HG02571 (cell line): ENCODE measurements around the gene MAP4K3.

Experiments
- ATAC-seq: cut with Tn5 transposase; IDR thresholded peaks from one replicate; pipeline ENCODE4 v1.9.1; 2021; ENCODE audit warnings: mild to moderate bottlenecking, moderate library complexity; ENCODE audit not compliant: unreplicated experiment

MAP4K3 gene

DNA sequence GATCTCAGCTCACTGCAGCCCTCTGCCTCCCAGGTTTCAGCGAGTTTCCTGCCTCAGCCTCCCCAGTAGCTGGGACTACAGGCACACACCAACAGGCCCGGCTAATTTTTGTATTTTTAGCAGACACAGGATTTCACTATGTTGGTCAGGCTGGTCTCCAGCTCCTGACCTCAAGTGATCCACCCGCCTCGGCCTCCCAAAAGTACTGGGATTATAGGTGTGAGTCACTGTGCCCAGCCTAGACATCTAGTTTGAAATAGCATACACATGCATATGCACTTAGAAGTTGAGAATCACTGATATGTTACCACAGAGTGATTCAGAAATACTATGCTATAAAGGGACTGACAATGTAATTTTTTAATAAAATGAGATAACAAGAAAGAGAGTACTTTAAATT is 123.5 kb downstream of the MAP4K3 start:
- no peak for ATAC-seq

DNA sequence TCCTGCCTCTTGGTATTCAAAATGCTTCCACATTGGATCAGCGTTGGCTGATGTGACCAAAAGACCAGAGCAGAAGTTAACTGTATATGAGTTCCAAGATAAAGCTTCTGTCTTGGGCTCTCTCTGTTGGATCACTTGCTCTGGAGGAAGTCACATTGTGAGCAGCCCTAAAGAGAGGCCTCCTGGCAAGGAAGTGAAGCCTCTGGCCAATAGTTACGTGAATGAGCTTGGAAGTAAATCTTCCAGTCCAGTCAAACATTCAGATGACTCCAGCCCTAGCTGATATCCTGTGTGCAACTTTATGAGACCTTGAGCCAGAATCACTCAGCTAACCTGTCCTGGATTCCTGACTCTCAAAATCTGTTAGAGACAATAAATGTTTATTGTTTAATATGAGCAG is 125.6 kb downstream of the MAP4K3 start:
- ATAC-seq, result no peak

DNA sequence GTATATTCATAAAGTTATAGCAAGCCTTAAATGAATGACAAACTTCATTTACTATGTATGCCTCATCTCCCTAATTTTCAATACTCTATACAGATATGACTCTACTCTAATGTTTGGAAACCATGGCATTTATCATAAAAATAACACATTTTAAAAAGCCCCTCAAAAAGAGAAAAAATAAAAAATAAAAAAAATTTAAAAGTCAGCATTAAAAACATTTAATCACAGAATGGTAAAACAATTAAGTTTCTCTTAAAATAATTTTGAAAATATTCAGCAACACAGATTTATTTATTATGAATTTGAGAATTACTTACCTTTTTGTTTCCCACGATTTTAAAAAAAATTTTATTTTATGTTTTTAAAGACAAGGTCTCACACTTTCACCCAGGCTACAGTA is 128.3 kb downstream of the MAP4K3 start:
- no peak for ATAC-seq

GRCh38 chr2:39306626-39307025 is 130.5 kb downstream of the MAP4K3 start:
- no peak for ATAC-seq

DNA sequence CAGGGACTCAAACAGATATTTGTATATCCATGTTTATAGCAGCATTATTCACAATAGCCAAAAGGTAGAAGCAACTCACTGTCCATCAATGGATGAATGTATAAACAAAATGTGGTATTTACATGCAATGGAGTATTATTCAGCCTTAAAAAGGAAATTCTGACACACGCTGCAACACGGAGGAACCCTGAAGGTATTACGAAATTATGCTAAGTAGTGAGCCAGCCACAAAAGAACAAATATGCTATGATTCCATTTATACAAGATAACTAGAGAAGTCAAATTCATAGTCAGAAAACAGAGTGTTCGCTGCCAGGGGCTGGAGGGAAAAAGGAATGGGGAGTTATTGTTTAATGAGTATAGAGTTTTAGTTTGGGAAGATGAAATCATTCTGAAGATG is 132.4 kb downstream of the MAP4K3 start:
- no peak for ATAC-seq

DNA sequence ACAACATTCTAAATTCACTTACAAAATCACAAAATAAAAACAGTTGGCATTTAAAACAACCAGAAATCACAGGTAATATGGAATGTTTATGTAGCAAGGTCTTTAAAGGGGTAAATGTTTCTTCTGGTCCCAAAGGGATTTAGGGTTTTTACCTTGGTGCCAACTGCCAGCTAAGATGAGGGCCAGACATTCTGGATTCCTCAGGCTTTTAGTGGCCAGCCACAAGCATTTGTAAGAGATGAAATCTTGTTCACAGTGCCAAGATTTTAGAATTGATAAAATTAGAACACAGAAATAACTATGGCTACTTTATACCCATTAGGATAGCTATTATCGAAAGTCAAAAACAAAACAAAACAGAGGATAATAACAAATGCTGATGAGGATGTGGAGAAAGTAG is 132.9 kb downstream of the MAP4K3 start:
- no peak for ATAC-seq

DNA sequence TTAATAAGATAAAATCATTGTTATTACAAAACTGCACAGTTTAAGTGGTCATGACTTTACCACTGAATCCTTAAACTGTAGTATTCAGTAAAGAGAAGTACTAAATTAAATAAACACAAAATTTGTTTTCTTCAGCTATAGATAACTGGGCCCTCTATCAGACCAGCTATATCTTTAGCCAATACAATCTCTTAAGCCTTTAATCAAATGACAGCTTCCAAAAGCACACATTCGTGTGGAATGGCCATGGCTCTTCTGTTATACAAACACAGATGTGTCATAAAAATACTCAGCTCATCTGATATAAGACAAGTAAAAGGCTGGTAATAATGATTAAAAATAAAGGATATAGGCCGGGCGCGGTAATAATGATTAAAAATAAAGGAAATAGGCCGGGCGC is 135.7 kb downstream of the MAP4K3 start:
- no peak for ATAC-seq

DNA sequence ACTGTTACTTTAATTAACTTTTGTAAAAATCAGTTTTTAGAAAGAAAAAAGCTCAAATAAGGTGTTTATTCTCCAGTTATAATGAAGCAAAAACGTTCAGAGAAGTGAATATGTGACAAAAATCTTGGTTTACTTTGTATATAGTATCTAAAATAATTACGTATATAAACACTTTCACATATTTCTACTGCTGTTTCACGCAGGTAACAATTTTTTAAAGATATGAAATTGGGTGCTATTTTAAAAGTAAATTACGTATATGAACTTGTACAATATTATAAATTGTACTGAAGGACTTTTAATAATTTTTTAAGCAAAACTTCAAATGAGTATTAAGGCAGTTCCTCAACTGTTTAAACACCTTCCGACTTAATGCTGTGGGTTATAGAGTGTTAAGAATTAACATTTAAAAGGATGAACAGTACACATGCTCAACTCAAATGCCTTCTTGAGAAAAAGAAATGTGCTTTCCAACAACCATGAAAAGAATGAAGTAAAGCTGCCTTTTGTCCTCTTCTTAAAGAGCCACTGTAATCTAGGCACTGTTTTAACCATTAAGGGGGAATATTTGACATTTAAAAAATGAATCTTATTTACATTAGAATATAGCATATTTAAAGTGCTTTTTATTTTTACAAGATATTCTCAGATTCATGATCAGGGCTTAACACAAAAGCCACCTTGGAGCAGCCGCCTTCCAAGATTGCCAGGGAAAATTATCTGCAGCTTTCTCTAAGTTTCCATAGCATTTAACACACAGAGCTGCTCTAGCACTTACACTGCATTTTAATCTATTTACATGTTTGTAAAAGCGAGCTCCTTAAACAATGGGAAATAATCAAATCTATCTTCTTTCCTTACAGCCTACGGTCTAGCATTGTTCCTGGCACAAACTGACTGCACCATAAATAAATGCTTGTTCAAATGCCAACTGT is 136.8 kb downstream of the MAP4K3 start:
- ATAC-seq, result no peak

DNA sequence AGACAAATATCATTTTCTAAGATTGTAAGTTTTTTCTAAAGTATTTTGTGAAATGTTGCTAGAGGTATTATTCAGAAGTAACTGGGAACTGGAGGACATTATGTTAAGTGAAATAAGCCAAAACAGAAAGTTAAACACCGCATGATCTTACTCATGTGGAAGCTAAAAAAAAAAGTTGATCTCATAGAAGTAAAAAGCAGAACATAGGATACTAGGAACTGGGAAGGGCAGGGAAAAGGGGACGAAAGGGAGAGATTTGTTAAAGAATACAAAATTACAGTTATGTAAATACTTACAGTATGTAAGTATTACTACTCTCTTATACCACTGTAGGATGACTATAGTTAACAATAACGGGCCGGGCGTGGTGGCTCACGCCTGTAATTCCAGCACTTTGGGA is 146.7 kb downstream of the MAP4K3 start:
- no peak for ATAC-seq

- no peak for ATAC-seq
Measured at GRCh38 chr2:39289609-39290008, 147.5 kb downstream of the MAP4K3 start.

DNA sequence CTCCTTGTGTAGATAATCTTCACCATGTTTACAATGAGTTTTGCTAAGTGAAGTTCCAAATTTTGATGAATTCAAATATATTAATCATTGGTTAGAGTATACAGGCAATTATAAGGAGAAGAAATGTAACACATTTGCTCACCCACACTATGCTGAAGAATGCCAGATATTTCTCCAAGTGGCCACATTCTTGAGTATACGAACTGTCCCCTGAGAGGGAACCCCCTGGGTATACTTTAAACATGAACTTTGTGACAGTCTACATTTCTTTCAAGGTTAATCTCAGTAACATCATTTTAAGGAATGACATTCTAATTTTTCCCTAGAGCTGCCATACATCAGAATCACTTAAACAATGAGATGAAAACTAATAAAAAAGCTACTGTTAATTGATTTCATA is 153.5 kb downstream of the MAP4K3 start:
- ATAC-seq, result no peak

GRCh38 chr2:39281391-39281790 is 155.7 kb downstream of the MAP4K3 start:
- no peak for ATAC-seq

DNA sequence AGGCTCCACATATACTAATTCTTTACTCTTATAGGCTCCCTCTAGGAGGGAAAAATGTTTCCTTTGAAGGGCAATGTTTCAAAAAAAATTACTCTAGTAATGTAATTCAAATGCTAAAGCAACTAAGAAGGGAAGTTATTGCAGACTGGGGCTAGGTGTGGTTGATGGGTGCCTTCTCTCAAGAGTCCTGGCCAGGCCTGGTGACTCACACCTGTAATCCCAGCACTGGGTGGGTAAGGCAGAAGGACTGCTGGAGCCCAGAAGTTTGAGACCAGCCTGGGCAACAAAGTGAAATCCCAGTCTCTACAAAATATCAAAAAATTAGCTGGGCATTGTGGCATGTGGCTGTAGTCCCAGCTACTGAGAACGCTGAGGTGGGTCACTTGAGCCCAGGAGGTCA is 162.1 kb downstream of the MAP4K3 start:
- ATAC-seq, result no peak

- no peak for ATAC-seq
Measured at GRCh38 chr2:39269941-39270340, 167.1 kb downstream of the MAP4K3 start.

DNA sequence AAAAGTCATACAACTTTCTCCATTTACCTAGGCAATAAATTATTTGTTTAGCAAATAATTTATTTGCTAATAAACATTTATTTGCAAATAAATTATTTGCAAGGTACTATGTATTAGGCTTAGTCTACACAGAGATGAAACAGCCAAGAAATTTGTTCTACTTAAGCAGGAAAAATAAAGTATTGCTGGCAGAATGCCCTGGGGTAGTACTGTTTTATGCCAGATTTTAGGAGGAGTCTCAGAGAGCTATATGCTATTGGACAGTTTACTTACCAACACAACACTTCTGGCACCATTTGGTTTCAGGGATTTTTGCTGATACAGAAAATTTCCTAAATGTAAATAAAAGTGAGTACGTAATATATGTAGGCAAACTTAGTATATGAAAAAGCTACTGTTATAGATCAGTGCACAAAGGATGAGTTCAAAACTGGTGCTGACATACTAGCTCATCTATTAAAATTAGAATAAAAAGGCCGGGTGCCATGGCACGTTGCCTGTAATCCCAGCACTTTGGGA is 170.1 kb downstream of the MAP4K3 start:
- ATAC-seq, result no peak

DNA sequence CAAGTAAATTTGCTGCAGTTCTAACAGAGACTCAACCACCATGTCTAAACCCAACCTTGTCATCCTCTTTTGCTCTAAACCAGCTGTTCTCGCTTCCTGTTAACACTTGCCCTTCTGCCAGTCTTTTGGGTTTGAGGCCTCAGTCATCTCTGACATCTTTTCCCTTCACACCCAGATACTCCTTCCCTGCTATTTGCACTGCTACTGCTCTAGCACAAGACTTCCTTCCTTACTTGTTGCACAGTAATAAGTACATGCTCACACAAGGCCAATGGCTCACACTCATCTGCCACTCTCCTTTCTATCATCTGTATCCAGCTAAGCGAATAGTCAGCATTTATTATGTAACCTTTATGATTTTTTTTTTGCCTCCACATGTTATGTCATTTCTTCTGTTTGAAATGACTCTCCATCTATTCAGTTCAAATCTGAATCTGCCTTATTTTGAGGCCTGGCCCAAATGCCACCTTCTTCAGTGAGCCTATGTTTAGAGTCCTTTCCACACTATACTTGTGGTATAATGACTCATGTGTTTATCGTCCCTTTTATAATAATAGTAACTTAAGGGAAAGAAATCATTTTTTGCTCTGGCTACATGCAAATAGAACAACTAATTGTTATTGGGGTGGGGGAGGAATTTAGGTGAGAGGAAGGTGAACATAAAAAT is 170.8 kb downstream of the MAP4K3 start:
- peak; percentile 79 for ATAC-seq

DNA sequence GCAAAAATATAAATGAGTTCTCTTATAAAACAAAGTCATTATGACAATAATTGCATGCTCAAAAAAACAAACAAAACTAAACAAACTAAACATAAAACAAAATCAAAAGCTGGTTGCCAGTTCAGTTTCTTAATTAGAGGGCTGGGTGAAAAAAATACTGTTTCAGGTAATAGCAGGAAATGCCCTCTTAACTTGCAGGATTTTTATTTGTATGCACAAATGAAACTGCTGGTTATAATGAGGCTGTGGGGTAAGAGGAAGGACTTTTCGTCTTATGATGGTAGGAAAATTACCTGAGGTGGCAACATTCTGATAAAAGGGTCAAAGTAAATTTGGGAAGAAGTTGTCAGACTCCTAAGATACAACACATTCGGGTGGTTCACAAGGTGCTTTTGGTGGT is 171.8 kb downstream of the MAP4K3 start:
- no peak for ATAC-seq

DNA sequence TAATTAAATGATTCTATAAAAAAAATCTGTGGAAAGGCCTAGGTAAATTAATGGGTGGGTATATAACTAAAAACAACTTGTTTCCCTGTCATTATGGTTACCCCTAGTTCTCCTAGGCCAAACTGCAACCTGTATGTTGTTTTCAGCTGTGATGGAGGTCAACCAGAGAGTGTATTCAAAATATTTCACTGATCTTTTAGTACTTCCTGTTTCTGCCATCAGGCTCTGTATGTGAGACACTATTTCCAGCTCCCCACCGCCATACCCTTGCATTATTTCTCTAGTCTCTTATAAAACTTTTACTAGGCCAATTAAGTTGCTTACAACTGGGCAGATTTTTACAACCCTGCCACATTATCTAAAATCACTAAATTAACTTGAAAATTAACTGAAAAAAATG is 172.4 kb downstream of the MAP4K3 start:
- ATAC-seq, result peak; percentile 62

- no peak for ATAC-seq
Measured at GRCh38 chr2:39260087-39260486, 177.0 kb downstream of the MAP4K3 start.

DNA sequence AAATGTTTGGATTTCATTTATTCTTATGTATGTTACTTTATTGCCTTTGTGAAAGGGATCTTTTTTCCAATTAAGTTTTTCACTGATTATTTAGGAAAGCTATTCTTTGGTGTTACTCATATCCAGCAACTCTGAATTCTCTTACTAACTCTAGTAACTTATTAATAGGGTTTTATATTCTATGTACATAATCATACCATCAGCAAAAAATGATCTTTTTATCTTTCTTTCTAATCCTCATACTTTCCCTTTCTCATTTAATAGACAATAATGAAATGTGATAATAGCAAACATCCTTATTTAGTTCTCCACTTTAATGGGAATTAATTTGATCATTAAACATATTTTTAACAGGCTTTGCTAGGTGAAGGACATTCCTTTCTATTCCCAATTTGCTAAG is 181.0 kb downstream of the MAP4K3 start:
- no peak for ATAC-seq

- no peak for ATAC-seq
Measured at GRCh38 chr2:39252888-39253518, 184.1 kb downstream of the MAP4K3 start.
